Suprapubic skin (tissue), 4 donors: ENCODE measurements around the gene ENAH. TPM values are rescaled to one million over a fixed set of nuclear protein-coding genes. Genes with fewer than 3 reads are reported as not detected.

Experiments used
- DNase-seq, 2 donors: peaks; one replicate each; pipeline ENCODE4 v3.0.0-alpha.2; 2019; ENCODE audit warnings: low spot score in 2 of 2
- H3K27ac ChIP-seq: fragments of 200-600 bp; sonication (generic); one replicate; pipeline ENCODE4 v1.5.1; 2019
- H3K27me3 ChIP-seq: fragments of 200-600 bp; sonication (generic); one replicate; pipeline ENCODE4 v1.5.1; 2019
- H3K36me3 ChIP-seq: fragments of 200-600 bp; sonication (generic); one replicate; pipeline ENCODE4 v1.5.1; 2019
- H3K4me1 ChIP-seq: fragments of 200-600 bp; sonication (generic); one replicate; pipeline ENCODE4 v1.5.1; 2019
- H3K4me3 ChIP-seq: fragments of 200-600 bp; sonication (generic); one replicate; pipeline ENCODE4 v1.5.1; 2019; ENCODE audit warnings: mild to moderate bottlenecking
- H3K9me3 ChIP-seq: fragments of 200-600 bp; sonication (generic); one replicate; pipeline ENCODE4 v1.5.1; 2019
- EP300 ChIP-seq: sonication (generic); formaldehyde crosslinking; IDR thresholded peaks from one replicate; pipeline ENCODE4 v1.6.1; 2017; ENCODE audit warnings: antibody characterized with exemption
- POLR2A ChIP-seq, 2 donors: fragments of 450-650 bp; IDR thresholded peaks; one replicate each; pipeline ENCODE4 v1.6.1; 2017; ENCODE audit warnings: antibody characterized with exemption in 2 of 2, mild to moderate bottlenecking in 2 of 2, moderate library complexity in 2 of 2
- POLR2AphosphoS5 ChIP-seq, 3 donors: sonication (generic); formaldehyde crosslinking; IDR thresholded peaks; one replicate each; pipeline ENCODE4 v1.6.1; 2017; ENCODE audit warnings: antibody characterized with exemption in 3 of 3
- WGBS: methylation state at CpG from one replicate; pipeline ENCODE4 v1.1.5; 2018; 5-methylcytosine and 5-hydroxymethylcytosine counted together
- total RNA-seq, 4 donors: library from RNA; depleted of rRNA; stranded (reverse); fragments of >200 nt; gene quantifications; one replicate each; pipeline ENCODE4 v1.1.0, GENCODE V29; 2016
- TF ChIP-seq, protein P1 (sequence below), 2 donors: fragments of 200-600 bp in 1 of 2; fragments of 450-650 bp in 1 of 2; sonication (generic) in 1 of 2; IDR thresholded peaks; one replicate each; pipeline ENCODE4 v1.5.1; 2016 to 2019; ENCODE audit warnings: antibody characterized with exemption in 2 of 2, mild to moderate bottlenecking in 1 of 2, moderate library complexity in 1 of 2

The ENAH gene
- total RNA-seq, 4 donors from 2014 or later = 33.5 to 44.6 (median 41.8) TPM

DNA sequence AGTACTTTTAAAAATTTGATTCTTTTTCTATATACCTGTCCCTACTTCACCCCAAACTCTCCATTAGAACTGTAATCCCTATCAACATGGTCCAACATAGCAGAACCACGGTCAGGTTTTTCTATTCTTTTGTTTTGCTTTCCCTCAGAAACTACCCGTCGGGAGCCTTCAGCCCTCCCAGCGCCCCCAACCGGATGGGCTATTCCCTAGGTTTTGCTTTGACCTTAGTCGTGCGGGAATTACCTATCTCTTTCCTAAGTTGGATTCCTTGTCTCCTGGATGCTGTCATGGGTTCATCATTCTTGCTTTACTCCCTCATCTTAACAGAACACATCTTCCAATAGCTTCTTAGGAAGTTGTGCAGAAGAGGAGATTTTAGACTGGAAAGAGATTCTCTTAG, 127.5 kb downstream of the ENAH start:
- H3K4me3 ChIP-seq = no peak overlapping the region
- no peaks in the 10 kb centered on the region for H3K27me3 ChIP-seq
- H3K9me3 ChIP-seq = no peaks in the 10 kb centered on the region
- TF ChIP-seq, protein P1, sequence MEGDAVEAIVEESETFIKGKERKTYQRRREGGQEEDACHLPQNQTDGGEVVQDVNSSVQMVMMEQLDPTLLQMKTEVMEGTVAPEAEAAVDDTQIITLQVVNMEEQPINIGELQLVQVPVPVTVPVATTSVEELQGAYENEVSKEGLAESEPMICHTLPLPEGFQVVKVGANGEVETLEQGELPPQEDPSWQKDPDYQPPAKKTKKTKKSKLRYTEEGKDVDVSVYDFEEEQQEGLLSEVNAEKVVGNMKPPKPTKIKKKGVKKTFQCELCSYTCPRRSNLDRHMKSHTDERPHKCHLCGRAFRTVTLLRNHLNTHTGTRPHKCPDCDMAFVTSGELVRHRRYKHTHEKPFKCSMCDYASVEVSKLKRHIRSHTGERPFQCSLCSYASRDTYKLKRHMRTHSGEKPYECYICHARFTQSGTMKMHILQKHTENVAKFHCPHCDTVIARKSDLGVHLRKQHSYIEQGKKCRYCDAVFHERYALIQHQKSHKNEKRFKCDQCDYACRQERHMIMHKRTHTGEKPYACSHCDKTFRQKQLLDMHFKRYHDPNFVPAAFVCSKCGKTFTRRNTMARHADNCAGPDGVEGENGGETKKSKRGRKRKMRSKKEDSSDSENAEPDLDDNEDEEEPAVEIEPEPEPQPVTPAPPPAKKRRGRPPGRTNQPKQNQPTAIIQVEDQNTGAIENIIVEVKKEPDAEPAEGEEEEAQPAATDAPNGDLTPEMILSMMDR (IDR thresholded peaks at IDR 0.05) = no peak
- TF ChIP-seq POLR2A (IDR thresholded peaks at IDR 0.05) (no peak), POLR2AphosphoS5 (IDR thresholded peaks at IDR 0.05) (no peak), EP300 (no peak)
- peaks cover 14% of the 10 kb centered on the region for H3K4me1 ChIP-seq
- no peaks in the 10 kb centered on the region for H3K36me3 ChIP-seq
- no peak overlapping the region for H3K27ac ChIP-seq
- WGBS = 96% methylated on average over 7 of the region's 7 CpGs
- no peak for DNase-seq

DNA sequence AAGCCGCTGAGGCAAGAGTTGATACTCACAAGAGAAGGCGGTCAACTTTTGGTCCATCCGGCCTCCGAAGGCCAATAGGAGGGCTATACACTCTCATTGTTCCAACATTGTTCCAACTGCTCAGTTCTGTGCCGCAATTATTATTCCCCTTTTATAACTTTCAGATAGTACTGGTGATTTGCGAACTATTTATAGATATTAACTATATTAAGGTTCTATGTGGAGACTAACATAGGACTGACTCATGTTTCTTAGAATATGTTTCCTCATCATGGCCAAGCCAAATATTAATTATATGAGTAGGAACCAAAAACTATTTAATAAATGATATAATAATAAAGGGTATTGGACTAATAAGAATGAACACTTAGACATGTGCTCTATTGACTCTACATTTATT, 128.4 kb downstream of the ENAH start:
- Histone ChIP-seq H3K27ac (no peak overlapping the region), H3K36me3 (no peaks in the 10 kb centered on the region), H3K27me3 (no peaks in the 10 kb centered on the region), H3K4me3 (no peak overlapping the region), H3K4me1 (peaks cover 14% of the 10 kb centered on the region), H3K9me3 (no peaks in the 10 kb centered on the region)
- WGBS = 98% methylated on average over 6 of the region's 6 CpGs
- TF ChIP-seq POLR2AphosphoS5 (IDR thresholded peaks at IDR 0.05) (no peak), EP300 (no peak), POLR2A (IDR thresholded peaks at IDR 0.05) (no peak)
- TF ChIP-seq, protein P1 (IDR thresholded peaks at IDR 0.05) = no peak
- no peak for DNase-seq

DNA sequence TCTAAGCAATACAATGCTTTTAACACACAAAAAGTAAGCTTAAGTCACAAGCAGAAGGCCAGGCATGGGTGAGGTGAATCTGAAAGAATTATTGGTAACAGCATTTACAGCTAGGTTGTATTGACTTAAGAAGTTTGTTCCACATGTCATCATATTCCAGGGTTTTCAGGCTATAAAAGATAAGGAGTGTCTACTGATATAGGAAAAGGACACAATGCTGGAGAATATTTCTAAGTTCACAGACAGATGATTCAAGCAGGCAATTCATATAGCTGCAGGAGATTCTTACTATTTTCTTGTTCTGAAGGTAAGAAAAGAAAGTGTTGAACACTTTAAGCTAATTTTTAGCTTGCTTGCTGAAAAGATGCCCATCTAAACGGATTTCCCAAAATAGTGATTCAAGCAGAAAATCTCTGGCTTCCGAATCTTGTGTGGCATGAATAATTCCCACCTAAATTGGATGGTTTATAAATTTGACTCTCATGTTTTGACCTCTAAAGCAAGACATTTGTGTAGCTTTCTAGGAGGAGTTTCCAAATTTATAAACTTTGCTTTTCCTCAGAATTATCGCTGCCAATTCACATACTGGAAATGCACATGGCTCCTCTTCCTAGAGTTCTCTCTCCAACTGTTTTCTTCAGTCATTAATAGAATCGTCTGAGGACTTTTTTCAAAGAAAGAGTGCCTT, 129.5 kb downstream of the ENAH start:
- DNase-seq = no peak
- Histone ChIP-seq H3K4me1 (peaks cover 14% of the 10 kb centered on the region), H3K9me3 (no peaks in the 10 kb centered on the region), H3K27ac (no peak overlapping the region), H3K27me3 (no peaks in the 10 kb centered on the region), H3K36me3 (no peaks in the 10 kb centered on the region), H3K4me3 (no peak overlapping the region)
- 83% methylated on average over 4 of the region's 4 CpGs for WGBS
- TF ChIP-seq POLR2A (IDR thresholded peaks at IDR 0.05) (no peak), EP300 (no peak), POLR2AphosphoS5 (IDR thresholded peaks at IDR 0.05) (no peak)
- TF ChIP-seq, protein P1 (IDR thresholded peaks at IDR 0.05) = no peak

DNA sequence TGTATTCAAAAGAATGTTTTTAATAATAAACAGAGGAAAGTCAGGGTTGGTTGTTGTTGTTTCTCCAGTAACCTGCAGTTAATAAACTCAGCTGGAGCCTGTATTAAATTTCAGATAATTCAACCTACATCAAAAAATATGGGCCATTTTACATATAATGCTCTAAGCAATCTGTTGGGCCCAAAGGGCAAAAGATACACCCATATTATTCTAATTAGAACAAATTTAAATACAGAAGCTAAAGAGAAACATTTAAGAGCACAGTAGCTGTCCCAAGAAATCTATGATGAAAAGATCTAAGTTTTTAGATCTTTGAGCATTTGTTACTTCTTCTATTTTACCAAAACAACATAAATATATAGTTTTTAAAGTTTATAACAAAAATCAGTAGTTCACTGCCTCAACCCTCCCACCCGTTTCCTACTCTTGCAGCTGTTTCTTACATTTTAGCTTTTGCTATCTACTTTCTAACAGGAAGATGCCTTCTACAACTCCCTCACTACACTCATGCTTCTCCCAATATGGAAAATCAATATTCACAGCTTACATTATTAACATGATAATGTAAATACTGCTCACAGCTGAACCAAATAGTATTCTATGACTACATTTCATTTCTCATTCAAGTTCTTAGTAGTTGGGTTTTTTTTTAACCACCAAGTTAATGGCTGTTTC, 130.2 kb downstream of the ENAH start:
- Histone ChIP-seq H3K27ac (no peak overlapping the region), H3K36me3 (no peaks in the 10 kb centered on the region), H3K9me3 (no peaks in the 10 kb centered on the region), H3K4me1 (peaks cover 14% of the 10 kb centered on the region), H3K27me3 (no peaks in the 10 kb centered on the region), H3K4me3 (no peak overlapping the region)
- DNase-seq = no peak
- TF ChIP-seq POLR2A (IDR thresholded peaks at IDR 0.05) (no peak), POLR2AphosphoS5 (IDR thresholded peaks at IDR 0.05) (no peak), EP300 (no peak)
- TF ChIP-seq, protein P1 (IDR thresholded peaks at IDR 0.05) = no peak
- 84% methylated on average over 1 of the region's 1 CpG for WGBS

DNA sequence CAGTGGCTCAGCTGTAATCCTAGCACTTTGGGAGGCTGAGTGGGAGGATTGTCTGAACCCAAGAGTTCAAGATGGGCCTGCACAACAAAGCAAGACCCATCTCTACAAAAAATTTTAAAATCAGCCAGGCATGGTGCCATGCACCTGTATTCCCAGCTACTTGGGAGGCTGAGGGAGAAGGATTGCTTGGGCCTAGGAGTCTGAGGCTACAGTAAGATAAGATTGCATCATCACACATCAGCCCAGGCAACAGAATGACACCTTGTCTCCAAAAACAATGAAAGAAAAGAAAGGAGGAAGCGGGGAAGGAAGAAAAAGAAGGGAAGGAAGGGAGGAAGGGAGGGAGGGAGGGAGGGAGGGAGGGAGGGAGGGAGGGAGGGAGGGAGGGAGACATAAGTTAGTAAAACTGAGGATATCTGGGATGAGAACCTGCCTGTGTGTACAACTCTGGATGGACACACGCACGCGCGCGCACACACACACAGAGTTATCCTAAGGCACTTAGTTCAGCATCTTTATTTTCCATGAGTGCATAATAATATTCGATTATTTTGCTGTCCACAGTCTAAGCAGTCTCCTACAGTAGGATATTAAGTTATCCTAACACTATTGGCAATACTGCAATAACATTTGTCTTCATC, 132.2 kb downstream of the ENAH start:
- TF ChIP-seq POLR2A (IDR thresholded peaks at IDR 0.05) = no peak
- no peak for TF ChIP-seq EP300
- no peak for TF ChIP-seq POLR2AphosphoS5 (IDR thresholded peaks at IDR 0.05)
- TF ChIP-seq, protein P1 (IDR thresholded peaks at IDR 0.05) = no peak
- H3K4me1 ChIP-seq = no peaks in the 10 kb centered on the region
- H3K27me3 ChIP-seq = no peaks in the 10 kb centered on the region
- H3K9me3 ChIP-seq = no peaks in the 10 kb centered on the region
- no peak for DNase-seq
- 97% methylated on average over 7 of the region's 7 CpGs for WGBS
- H3K27ac ChIP-seq = no peak overlapping the region
- no peak overlapping the region for H3K4me3 ChIP-seq
- peaks cover 5% of the 10 kb centered on the region for H3K36me3 ChIP-seq
